ENCODE data around the gene CCDC68.
"Not testable (repeated sequence)": the region's sequence is repeated elsewhere in the genome, so short reads cannot be mapped to it uniquely, and the experiment has no call there.

CCDC68 gene

GRCh38 chr18:54958704-54959625, at the start of gene CCDC68:
Gene CCDC68 (minus strand): TSS chr18:54959461. CDS start chr18:54942791, 16,670 bp downstream.
- no peak for DNase-seq

GRCh38 chr18:55007602-55008001, 48.3 kb upstream of the CCDC68 start:
- DNase-seq: no peak

- no peak for DNase-seq
Measured at GRCh38 chr18:55003695-55004094, 44.4 kb upstream of the CCDC68 start.

- no peak for DNase-seq
Measured at GRCh38 chr18:55002261-55002660, 43.0 kb upstream of the CCDC68 start.

- DNase-seq: no peak
Measured at GRCh38 chr18:55001394-55002024, 42.2 kb upstream of the CCDC68 start.

- DNase-seq: no peak
Measured at GRCh38 chr18:55000529-55000928, 41.3 kb upstream of the CCDC68 start.

- no peak for DNase-seq
Measured at GRCh38 chr18:54999016-54999415, 39.8 kb upstream of the CCDC68 start.

- no peak for DNase-seq
Measured at GRCh38 chr18:54995421-54996143, 36.3 kb upstream of the CCDC68 start.

GRCh38 chr18:54991981-54992380, 32.7 kb upstream of the CCDC68 start:
- no peak for DNase-seq

- DNase-seq: no peak
Measured at GRCh38 chr18:54984908-54985307, 25.6 kb upstream of the CCDC68 start.

GRCh38 chr18:54983791-54984190, 24.5 kb upstream of the CCDC68 start:
- DNase-seq: no peak

GRCh38 chr18:54983041-54983686, 23.9 kb upstream of the CCDC68 start:
- DNase-seq: no peak

- DNase-seq: no peak
Measured at GRCh38 chr18:54981076-54981475, 21.8 kb upstream of the CCDC68 start.

GRCh38 chr18:54975598-54975997, 16.3 kb upstream of the CCDC68 start:
- DNase-seq: no peak

GRCh38 chr18:54973046-54973445, 13.8 kb upstream of the CCDC68 start:
- DNase-seq: no peak

- DNase-seq: no peak
Measured at GRCh38 chr18:54968807-54969206, 9.5 kb upstream of the CCDC68 start.

- not testable (repeated sequence) for DNase-seq
Measured at GRCh38 chr18:54968237-54968636, 9.0 kb upstream of the CCDC68 start.

- no peak for DNase-seq
Measured at GRCh38 chr18:54967786-54968185, 8.5 kb upstream of the CCDC68 start.

GRCh38 chr18:54964741-54965140, 5.5 kb upstream of the CCDC68 start:
- no peak for DNase-seq

- no peak for DNase-seq
Measured at GRCh38 chr18:54962919-54963645, 3.8 kb upstream of the CCDC68 start.

- DNase-seq: no peak
Measured at GRCh38 chr18:54961868-54962267, 2.6 kb upstream of the CCDC68 start.

GRCh38 chr18:54961016-54961423, 1.8 kb upstream of the CCDC68 start:
- DNase-seq: no peak
